HG02852 (cell line): ENCODE measurements around the gene PPIL4.
"Not testable (repeated sequence)": the region's sequence is repeated elsewhere in the genome, so short reads cannot be mapped to it uniquely, and the experiment has no call there.

Source experiments
- ATAC-seq: cut with Tn5 transposase; IDR thresholded peaks from one replicate; pipeline ENCODE4 v1.9.1; 2021; ENCODE audit warnings: mild to moderate bottlenecking, moderate library complexity; ENCODE audit not compliant: unreplicated experiment

Gene PPIL4

DNA sequence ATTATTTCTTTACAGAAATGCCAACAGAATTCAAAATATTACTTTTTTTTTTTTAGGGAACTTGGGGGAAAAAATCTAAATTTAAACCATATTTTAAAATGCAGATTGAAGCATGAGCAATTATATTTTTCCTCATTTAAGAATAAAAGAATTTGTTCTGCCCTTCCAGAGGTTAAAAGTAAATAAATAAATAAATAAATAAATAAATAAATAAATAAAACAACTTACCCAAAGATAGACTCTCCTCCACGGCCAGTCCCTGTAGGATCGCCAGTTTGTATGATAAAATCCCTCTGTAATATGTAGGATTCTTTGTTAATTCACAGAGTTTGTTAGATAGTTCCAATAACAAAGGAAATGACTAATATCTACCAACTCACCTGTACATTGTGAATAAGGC lies 4.7 kb downstream of the PPIL4 start:
- no peak for ATAC-seq

DNA sequence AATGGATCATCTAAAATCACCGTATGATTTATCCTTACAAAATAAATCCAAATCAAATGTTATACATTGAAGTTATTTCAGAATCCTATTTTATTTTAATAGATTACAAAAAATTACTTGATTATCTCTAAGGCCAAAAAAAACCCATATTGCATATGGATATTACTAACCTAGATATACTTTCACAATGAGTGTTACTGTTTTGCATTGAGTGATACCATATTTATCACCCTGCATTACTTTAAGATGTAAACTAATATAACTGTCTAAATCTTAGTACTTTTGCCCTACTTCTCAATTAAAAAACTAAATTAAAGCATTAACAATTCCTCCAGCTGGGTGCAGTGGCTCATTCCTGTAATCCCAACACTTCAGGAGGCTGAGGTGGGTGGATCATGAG lies 11.1 kb downstream of the PPIL4 start:
- ATAC-seq: no peak

DNA sequence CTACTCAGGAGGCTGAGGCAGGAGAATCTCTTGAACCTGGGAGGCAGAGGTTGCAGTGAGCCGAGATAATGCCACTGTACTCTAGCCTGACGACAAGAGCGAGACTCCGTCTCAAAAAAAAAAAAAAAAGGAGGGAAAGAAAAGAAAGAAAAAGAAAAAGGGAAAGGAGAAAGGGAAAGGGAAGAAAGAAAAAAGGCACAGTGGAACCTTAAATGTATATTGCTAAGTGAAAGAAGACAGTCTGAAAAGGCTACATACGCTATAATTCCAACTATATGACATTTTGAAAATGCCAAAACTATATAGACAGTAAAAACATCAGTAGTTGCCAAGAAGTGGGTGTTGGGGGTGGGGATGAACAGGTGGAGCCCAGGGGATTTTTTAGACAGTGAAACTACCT lies 16.2 kb downstream of the PPIL4 start:
- ATAC-seq: no peak

DNA sequence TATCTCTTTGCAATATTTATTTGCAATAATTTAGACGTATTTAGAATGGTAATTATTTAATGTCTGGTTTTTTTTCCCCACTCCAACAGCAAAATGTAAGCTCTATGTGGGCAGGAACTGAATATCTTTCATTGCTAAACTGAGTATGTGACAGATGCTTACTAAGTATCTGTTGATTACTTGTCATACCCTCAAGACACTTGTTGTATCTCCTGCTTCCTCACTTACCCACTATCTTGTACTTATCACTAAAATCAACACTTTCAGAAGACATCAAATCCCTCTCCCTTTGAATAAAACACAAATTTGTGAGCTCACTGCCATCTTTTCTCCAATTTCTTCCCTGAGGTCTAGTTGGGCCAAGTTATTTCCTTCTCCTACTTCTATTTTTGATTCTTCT lies 30.3 kb downstream of the PPIL4 start:
- ATAC-seq: no peak

DNA sequence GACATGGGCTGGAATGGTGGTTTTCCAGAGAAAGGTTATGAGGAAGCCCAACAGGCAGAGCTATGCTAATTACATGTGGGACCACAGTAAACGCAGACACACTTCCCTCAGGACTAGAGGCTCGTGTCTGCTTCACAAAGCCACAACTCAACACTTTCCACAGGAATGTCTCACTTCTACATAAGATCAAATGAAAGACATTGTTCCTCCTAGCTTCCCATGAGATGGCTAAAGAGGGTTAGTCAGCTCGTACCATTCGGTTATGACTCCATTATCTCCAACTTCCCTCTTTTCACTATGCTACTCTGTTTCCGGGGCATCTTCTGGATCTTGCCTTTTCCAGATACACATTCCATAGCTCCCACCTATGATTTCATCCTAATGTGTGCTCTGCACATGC lies 31.9 kb downstream of the PPIL4 start:
- ATAC-seq: no peak

DNA sequence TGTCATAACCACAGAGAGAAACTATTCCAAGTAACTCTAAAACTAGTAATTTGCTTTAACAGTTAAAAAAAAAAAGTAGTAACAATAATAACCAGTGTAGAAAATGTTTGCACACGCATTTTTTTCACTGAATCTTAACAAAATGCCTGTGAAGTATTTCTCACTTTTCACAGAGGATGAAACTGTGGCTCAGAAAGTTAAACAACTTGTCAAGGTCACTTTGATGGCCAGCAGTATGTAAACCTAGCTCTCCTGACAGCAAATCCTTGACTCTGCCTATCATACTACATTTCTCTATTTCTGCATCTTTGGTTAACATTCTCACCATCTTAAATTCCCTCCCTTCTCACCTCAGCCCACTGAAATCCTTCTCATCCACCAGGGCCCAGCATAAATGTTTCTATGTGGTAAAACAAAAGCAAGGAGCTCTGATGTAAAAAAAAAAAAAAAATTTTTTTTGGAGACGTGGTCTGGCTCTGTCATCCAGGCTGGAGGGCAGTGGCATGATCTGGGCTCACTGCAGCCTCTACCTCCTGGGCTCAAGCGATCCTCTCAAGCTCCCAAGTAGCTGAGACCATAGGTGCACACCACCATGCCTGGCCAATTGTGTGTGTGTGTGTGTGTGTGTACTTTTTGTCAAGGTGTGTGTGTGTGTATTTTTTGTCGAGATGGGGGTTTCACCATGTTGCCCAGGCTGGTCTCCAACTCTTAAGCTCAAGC lies 34.9 kb downstream of the PPIL4 start:
- ATAC-seq: no peak

DNA sequence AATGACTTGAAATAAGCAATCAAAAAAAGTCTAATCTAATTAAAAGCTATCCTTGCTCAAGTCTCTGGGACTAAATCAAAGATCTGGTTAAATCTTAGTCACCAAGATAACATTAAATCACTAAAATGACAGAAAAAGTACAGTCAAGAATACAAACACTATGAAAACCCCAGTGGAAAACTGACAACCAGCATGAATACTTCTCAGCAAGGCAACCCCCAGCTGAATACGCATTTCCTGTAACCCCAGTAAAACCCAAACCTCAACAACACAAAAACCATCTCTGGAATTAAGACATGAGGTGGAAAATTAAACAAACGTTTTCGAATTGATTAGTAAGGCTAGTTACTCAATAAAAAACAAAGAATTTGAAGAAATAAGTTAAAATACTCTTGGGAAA lies 37.4 kb downstream of the PPIL4 start:
- no peak for ATAC-seq

DNA sequence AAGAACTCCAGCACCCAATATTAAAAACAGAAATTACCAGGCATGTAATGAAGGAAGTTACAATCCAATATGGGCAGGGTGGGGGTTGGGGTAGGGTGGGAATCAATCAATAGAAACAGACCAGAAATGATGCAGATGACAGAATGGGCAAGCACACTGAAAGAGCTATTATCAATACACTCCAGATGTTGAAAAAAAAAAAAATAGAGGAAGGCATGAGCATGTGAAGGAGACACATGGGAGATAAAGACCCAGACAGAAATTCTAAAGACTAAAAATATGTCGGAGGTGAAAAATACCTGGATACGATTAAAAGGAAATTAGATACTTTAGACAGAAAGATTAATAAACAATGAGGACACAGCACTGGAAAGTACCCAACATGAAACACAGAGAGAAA lies 42.0 kb downstream of the PPIL4 start:
- ATAC-seq: no peak

DNA sequence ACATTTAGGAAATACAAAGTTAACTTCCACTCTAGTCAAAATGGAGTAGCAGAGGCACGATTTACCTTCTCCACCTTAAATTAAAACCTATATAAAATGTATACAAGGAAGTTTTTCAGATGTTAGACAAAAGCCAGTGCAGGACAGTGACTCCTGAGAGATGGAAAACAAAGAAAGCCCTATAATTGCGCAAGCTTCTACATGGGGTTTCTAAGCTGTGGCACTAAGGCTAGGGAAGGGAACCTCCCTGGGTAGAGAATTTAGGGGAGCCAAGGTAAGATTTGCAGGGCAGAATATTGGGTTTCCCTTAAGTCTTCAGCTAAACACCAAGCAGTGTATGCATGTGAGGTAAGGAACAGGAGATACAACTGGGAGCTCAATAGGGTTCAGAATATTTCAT lies 42.6 kb downstream of the PPIL4 start:
- no peak for ATAC-seq

DNA sequence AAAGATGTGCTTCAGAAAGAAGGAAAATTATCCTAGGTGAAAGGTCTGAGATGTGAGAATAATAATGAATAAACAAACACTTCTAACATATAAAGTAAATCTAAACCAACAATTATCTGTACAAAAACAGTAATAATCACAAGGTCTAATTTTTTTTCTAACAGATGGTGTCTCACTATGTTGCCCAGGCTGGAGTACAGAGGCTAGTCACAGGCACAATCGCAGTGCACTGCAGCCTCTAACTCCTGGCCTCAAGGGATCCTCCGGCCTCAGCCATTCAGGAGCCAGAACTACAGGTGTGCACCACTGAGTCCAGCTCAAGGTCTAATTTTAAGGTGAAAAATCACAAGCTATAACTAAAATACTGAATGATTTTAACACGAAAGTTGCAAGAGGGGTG lies 44.1 kb downstream of the PPIL4 start:
- ATAC-seq: no peak

DNA sequence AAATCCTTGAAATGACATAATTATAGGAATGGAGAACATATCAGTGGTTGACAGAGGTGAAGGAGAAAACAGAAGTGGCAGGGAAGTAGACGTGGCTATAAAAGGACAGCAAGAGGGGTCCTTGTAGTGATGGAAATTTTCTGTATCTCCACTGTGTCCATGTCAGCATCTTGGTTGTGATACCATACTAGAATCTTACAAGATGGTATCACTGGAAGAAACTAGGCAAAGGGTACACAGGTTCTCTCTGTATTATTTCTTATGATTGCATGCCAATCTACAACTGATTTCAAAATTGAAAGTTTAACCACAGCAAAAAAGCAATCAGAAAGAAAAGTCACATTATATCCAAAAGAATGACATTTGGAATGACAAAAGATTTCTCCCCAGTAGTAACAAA lies 44.6 kb downstream of the PPIL4 start:
- ATAC-seq: no peak

DNA sequence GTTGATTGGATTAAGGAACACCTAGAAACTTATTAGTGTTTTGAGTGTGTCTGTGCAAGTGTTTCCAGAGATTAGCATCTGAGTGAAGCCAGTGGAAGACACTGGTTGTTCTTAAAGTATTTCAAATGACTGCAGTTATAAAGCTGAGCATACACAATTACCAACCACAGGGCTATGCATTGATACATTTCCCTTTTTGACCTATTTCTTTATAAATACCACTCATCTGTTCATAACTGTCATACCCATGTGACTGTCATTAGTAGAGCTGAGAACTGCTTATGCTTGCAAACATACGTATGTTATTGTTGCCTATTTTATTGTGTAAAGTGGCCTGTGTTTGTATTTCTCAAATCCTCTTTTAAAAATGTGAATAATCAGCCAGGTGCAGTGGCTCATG lies 45.7 kb downstream of the PPIL4 start:
- no peak for ATAC-seq

DNA sequence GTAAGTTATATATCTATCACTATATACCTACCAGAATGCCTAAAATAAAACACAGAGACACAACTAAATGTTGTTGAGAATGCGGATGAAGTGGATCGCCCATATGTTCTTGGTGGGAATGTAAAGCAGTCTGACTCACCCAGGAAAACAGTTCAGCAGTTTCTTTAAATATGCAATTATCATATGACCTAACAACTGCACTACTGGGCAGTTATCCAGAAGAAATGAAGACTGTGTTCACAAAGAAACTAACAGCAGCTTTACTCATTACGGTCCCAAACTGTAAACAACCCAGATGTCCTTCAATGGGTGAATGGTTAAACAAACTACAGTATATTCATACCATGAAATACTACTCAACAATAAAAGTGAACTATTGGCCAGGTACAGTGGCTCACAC lies 46.8 kb downstream of the PPIL4 start:
- no peak for ATAC-seq

DNA sequence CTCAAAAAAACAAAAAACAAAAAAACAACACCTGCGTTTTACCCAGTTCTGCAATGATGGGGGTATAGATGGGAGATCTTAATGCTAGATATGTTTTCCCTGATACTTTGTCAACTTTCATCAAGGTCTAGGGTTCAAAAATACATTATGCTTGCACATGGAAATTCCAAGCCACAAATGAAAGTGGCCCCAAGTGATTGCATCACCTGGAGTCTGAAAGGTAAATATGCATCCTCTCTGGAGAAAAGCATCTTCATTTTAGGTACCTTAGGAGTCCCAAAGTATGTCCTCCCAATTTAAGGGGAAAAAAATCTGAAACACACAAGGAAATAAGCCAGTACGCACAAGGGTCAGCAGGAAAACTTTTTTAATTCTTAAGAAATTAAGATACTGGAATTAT lies 48.5 kb downstream of the PPIL4 start:
- ATAC-seq: no peak

DNA sequence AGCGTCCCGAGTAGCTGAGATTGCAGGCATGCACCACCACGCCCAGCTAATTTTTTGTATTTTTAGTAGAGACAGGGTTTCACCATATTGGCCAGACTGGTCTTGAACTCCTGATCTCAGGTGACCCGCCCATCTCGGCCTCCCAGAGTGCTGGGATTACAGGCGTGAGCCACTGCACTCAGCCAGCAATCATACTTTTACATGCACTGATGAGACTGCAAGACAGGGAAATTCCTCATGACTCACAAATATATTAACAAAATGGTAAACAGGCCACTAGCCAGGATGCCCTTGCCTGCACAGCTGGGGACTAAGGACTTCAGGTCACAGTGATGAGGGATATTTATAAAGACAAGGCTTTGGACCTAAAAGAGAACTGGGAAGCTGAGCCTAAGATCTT lies 49.2 kb downstream of the PPIL4 start:
- peak; percentile 74 for ATAC-seq

DNA sequence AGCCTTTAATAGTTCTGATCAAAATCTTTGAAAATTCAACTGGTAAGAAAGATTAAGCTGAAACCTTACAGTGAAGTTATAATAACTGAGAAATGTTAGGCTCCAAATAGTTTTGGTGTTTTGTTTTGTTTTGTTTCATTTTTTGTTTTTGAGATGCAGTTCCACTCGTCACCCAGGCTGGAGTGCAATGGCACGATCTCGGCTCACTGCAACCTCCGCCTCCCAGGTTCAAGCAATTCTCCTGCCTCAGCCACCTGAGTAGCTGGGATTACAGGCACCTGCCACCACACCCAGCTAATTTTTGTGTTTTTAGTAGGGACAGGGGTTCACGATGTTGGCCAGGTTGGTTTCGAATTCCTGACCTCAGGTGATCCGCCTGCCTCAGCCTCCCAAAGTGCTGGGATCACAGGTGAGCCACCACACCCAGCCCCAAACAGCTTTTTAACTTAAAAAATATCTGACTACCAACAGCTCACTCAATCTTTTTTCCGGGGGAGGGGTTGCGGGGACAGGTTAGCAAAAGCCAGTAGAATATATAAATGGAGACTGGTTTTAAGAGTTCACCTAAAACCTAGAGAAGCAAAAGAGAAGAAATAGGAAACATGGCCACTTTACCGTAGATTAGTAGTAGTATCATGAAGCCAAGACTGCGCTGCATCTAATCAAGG lies 50.4 kb downstream of the PPIL4 start:
- not testable (repeated sequence) for ATAC-seq

DNA sequence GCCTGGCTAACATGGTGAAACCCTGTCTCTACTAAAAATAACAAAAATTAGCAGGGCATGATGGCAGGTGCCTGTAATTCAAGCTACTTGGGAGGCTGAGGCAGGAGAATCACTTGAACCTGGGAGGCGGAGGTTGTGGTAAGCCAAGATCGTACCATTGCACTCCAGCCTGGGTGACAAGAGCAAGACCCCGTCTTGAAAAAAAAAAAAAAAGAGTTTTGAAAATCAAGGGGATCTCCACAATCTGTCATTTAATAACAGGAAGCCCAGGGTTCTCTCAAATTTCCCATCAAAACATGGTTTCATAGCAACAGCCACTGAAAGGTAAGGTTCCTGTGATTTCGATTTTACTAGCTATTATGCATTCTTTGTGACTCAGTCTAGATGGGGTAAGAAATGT lies 51.0 kb downstream of the PPIL4 start:
- peak; percentile 75 for ATAC-seq

DNA sequence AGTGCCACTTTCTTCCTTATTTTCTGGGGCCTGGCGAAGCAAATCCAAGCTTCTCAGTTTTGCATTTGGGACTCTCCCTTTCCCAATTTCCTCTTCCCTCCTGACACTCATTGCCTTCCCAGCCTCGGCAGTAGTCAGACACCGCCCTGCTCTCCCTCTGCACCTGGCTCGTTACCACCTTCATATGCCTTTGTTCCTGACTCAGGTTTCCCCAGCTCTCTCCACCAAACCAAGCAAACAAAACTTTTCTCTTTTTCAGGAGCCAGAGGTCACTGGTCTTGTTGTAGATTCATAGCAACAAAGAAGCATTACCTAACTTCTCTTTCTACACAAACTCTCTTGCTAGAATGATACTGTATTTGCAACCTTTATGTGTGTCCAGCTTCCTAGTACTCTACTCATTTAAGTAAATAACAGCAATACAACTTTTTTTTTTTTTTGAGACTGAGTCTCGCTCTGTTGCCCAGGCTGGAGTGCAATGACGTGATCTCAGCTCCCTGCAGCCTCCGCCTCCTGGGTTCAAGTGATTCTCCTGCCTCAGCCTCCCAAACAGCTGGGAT lies 52.0 kb downstream of the PPIL4 start:
- no peak for ATAC-seq

DNA sequence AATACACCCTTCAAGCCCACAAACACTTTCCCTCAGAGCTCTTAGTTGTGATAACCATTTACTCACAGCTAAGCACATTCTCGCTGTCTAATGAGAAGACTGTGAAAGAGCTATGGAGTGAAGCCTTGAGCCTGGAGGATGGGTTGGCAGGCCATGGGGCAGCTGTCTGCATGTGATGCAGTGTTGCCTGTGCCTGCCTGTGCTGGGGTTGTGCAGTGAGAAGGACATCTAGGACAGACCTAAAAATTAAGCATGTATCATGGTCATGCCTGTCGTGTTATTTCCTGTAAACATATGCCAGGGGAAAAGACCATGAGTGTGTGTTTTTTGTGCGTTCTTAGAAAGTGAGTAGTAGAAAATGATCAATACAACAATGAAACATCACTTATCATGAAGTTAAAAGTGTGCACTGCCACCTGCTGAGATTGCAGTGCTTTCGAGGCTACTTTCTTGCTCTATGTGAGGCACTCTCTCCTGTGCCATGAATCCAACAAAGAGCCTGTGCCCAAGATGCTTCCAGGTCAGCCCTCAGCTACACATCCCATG lies 53.0 kb downstream of the PPIL4 start:
- no peak for ATAC-seq

DNA sequence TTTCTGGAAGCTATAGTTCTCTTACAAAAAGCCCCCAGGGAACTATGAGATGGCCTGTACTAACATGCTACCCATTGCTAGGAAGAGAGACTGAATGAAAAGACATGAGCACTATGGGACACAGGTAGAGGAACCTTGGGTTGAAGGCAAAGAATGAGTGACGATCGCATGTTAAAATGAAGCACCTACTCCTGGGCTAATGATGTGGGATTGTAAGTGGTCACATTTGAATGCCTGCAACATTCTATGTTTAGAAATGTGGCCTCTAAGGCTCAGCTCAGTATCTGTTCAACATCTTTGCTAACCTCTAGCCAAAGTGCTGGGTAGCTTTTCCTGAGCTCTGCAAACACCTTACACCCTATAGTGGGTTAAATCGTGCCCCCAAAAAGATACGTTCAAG lies 55.9 kb downstream of the PPIL4 start:
- peak; percentile 47 for ATAC-seq

DNA sequence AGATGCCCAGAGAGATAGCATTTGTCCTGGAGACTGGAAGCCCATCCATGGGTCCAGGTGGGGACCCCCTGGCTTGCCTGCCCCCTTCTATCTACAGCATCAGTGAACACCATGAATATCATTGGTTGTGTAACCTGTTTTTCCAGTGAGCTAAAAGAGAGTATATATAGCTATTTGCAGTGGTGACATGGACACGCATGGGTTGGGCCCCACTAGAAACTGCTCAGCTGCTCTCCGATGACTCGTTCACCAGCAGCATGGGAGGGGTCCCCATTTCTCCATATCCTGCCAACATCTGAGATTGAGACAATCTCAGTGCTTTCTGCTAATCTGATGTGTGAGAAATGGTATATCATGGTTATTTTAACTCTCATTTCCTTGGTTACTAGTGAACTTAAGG lies 57.0 kb downstream of the PPIL4 start:
- ATAC-seq: no peak

DNA sequence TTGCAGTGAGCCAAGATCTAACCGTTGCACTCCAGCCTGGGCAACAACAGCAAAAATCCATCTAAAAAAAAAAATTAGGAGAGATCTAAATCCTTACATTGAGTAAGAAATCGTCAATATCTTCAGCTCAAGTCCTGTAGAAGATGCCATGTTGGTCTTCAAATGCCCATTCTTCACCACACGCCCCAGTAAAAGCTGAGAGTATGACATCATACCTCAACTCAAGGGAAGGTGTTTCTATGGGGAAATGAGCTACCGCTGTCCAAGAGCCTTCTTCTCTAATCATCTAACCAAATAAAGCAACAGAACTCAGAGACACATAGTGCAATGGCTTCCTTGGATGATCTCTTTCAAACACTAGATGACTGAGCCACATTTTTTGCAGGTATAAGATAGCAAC lies 58.5 kb downstream of the PPIL4 start:
- ATAC-seq: no peak
